Endothelial cell (in vitro differentiated cells): ENCODE data around the gene RRM2. TPM values are rescaled to one million over a fixed set of nuclear protein-coding genes. Genes with fewer than 3 reads are reported as not detected.
"Not testable (repeated sequence)": the region's sequence is repeated elsewhere in the genome, so short reads cannot be mapped to it uniquely, and the experiment has no call there.

Experiments
- DNase-seq: peaks from one replicate; pipeline ENCODE4 v3.0.0; 2021; ENCODE audit warnings: low spot score
- H3K27ac Mint-ChIP-seq: one replicate; pipeline ENCODE4 v1.8.0; 2021; ENCODE audit warnings: mixed read lengths, inconsistent platforms; ENCODE audit not compliant: unreplicated experiment
- H3K27me3 Mint-ChIP-seq: one replicate; pipeline ENCODE4 v1.8.0; 2021; ENCODE audit warnings: mild to moderate bottlenecking, moderate library complexity, mixed read lengths, inconsistent platforms; ENCODE audit not compliant: unreplicated experiment
- H3K36me3 Mint-ChIP-seq: one replicate; pipeline ENCODE4 v1.8.0; 2021; ENCODE audit warnings: mild to moderate bottlenecking, low read depth, mixed read lengths, inconsistent platforms; ENCODE audit not compliant: unreplicated experiment
- H3K4me1 Mint-ChIP-seq: one replicate; pipeline ENCODE4 v1.8.0; 2021; ENCODE audit warnings: mild to moderate bottlenecking, mixed read lengths, inconsistent platforms; ENCODE audit not compliant: unreplicated experiment
- H3K4me3 Mint-ChIP-seq: one replicate; pipeline ENCODE4 v1.8.0; 2021; ENCODE audit warnings: mild to moderate bottlenecking, mixed read lengths, inconsistent platforms; ENCODE audit not compliant: unreplicated experiment
- H3K9me3 Mint-ChIP-seq: one replicate; pipeline ENCODE4 v1.8.0; 2021; ENCODE audit warnings: mixed read lengths, inconsistent platforms; ENCODE audit not compliant: unreplicated experiment
- CTCF ChIP-seq: fragments of 200-600 bp; sonication (generic); IDR thresholded peaks from one replicate; pipeline ENCODE4 v1.5.0; 2021; ENCODE audit warnings: antibody characterized with exemption; ENCODE audit not compliant: unreplicated experiment
- total RNA-seq: library from RNA; stranded (reverse); fragmentation: NEBNext Ultra II Directional; extraction: Animal tissue kit (Norgen Biotek cat#: 25700); gene quantifications from one replicate; pipeline ENCODE4 v1.2.1, GENCODE V29; 2021; ENCODE audit not compliant: unreplicated experiment

Gene RRM2
- total RNA-seq, 1 donor from 2014 or later: 18.7 TPM

- TF ChIP-seq CTCF: no peak
- no peaks in the 10 kb centered on the region for H3K36me3 Mint-ChIP-seq
- peaks cover 2% of the 10 kb centered on the region for H3K27me3 Mint-ChIP-seq
- H3K4me3 Mint-ChIP-seq: no peak overlapping the region
- H3K27ac Mint-ChIP-seq: no peak overlapping the region
- no peak for DNase-seq
- H3K9me3 Mint-ChIP-seq: no peaks in the 10 kb centered on the region
- peaks cover 2% of the 10 kb centered on the region for H3K4me1 Mint-ChIP-seq
These were observed 23.9 kb downstream of the RRM2 start for GRCh38 chr2:10146366-10147005.

GRCh38 chr2:10147050-10147660 lies 24.6 kb downstream of the RRM2 start:
- not testable (repeated sequence) for H3K27ac Mint-ChIP-seq, H3K4me3 Mint-ChIP-seq, H3K36me3 Mint-ChIP-seq, DNase-seq, H3K4me1 Mint-ChIP-seq, H3K9me3 Mint-ChIP-seq, H3K27me3 Mint-ChIP-seq

GRCh38 chr2:10148268-10148667 lies 25.7 kb downstream of the RRM2 start:
- Mint-ChIP-seq H3K4me1 (peaks cover 2% of the 10 kb centered on the region), H3K27me3 (peaks cover 2% of the 10 kb centered on the region), H3K36me3 (no peaks in the 10 kb centered on the region), H3K9me3 (no peaks in the 10 kb centered on the region), H3K4me3 (no peak overlapping the region), H3K27ac (no peak overlapping the region)
- DNase-seq: no peak
- TF ChIP-seq CTCF: no peak

- H3K27ac Mint-ChIP-seq: no peak overlapping the region
- peaks cover 2% of the 10 kb centered on the region for H3K27me3 Mint-ChIP-seq
- no peak for TF ChIP-seq CTCF
- peaks cover 2% of the 10 kb centered on the region for H3K4me1 Mint-ChIP-seq
- no peaks in the 10 kb centered on the region for H3K36me3 Mint-ChIP-seq
- H3K4me3 Mint-ChIP-seq: no peak overlapping the region
- no peak for DNase-seq
- no peaks in the 10 kb centered on the region for H3K9me3 Mint-ChIP-seq
These were observed 27.1 kb downstream of the RRM2 start for GRCh38 chr2:10149635-10150034.

GRCh38 chr2:10150436-10150835 lies 27.9 kb downstream of the RRM2 start:
- peaks cover 2% of the 10 kb centered on the region for H3K4me1 Mint-ChIP-seq
- no peak for TF ChIP-seq CTCF
- no peaks in the 10 kb centered on the region for H3K9me3 Mint-ChIP-seq
- no peaks in the 10 kb centered on the region for H3K36me3 Mint-ChIP-seq
- DNase-seq: no peak
- no peak overlapping the region for H3K27ac Mint-ChIP-seq
- peaks cover 2% of the 10 kb centered on the region for H3K27me3 Mint-ChIP-seq
- no peak overlapping the region for H3K4me3 Mint-ChIP-seq
